ENCODE measurements around the gene TNPO2. TPM values are rescaled to one million over a fixed set of nuclear protein-coding genes. Genes with fewer than 3 reads are reported as not detected.

TNPO2 gene
- total RNA-seq = 100 to 1,000 TPM; 145 to 148 TPM

- POLR2A ChIA-PET = interaction anchor here (0.5 to 3.7 kb wide), 7 partner anchors 9 to 69 kb away, joined by 3 to 39 read pairs (median 4); partner anchors contain the start of genes DHPS and TRIR
- CTCF ChIA-PET = interaction anchor here (1.1 to 2.5 kb wide), 6 partner anchors 9 to 54 kb away, joined by 3 to 13 read pairs (median 4); partner anchors contain the start of genes GET3 and TRIR
These were observed at the start of gene TNPO2 for GRCh38 chr19:12723641-12724426. Gene TNPO2 (minus strand): TSS chr19:12723932. CDS start chr19:12720977, 2,955 bp downstream.

DNA sequence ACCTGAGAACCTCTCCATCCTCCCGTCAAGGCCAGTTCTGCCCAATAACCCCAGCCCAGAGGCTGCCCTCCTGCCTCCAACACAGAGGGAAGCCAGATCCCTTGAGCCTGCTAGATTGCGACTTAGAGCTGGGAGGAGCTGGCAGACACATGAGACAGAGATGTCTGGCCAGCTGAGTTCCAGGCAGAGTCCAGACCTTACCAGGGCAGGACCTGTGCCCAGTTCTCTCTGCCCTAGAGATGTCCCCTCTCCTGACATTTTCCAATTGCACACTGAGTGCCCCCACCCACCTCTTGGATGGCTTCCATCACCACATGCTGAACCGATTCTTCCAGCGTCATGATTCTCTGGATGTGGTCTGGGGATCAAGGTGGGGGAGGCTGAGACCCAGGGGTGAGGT lies 48.6 kb upstream of the TNPO2 start:
- POLR2A ChIA-PET = no interaction called here
- CTCF ChIA-PET = interaction anchor here (0.5 to 25.8 kb wide), 6 partner anchors 12 to 76 kb away, joined by 3 to 598 read pairs (median 4); partner anchors contain the start of genes JUNB, PRDX2, RNASEH2A and THSD8

DNA sequence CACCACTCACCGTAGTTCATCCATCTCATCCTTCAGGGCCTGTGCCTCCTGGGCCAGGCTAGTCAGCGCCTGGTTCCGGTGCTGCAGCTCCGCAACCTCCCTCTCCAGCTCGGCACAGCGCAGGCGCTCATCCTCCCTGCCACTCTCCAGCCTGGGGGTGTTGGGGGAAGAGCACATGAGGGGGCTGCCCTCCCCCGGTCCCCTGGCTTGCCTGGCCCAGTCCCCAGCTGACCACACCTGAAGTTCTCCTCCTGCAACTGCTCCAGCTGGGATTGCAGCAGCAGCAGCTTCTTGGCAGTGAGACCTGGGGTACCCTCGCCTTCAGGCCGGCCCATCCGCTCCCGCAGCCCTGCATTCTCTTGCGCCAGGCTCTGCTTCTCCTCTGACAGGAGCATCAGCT lies 47.2 kb upstream of the TNPO2 start:
- ChIA-PET POLR2A (interaction anchor here (0.6 kb wide), 1 partner anchor 21 kb away, joined by 4 read pairs; the partner anchor contains the start of gene JUNB), CTCF (interaction anchor here (1.6 to 25.8 kb wide), 4 partner anchors 10 to 76 kb away, joined by 7 to 598 read pairs (median 14); partner anchors contain the start of genes JUNB, PRDX2 and THSD8)

DNA sequence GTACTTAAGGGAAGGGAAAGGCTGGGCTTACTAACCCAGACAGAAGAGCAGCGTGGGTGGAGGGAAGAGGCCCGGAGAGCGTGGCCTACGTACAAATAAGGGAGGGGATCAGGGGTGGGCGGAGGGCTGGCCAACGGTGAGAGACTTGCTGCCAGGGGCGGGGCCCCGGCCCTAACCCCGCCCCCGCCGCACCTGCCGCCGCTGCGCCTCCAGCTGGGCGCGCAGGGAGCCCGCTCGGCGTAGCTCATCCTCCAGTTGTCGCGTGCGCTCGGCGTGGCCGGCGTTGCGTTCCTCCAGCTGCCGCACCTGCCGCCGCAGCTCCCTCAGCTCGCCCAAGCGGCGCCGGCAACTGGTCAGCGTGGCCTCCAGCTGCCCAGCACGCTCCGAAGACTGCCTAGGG lies 46.0 kb upstream of the TNPO2 start:
- ChIA-PET CTCF (interaction anchor here (1.0 to 25.8 kb wide), 5 partner anchors 9 to 78 kb away, joined by 4 to 598 read pairs (median 9); partner anchors contain the start of genes JUNB, PRDX2 and THSD8), POLR2A (no interaction called here)

- ChIA-PET CTCF (interaction anchor here (0.9 to 25.8 kb wide), 7 partner anchors 10 to 78 kb away, joined by 3 to 598 read pairs (median 4); partner anchors contain the start of genes JUNB, PRDX2 and THSD8), POLR2A (interaction anchor here (0.5 kb wide), 1 partner anchor 200 kb away, joined by 3 read pairs; no protein-coding TSS in a partner anchor)
These were observed 43.9 kb upstream of the TNPO2 start for GRCh38 chr19:12767666-12768065.

DNA sequence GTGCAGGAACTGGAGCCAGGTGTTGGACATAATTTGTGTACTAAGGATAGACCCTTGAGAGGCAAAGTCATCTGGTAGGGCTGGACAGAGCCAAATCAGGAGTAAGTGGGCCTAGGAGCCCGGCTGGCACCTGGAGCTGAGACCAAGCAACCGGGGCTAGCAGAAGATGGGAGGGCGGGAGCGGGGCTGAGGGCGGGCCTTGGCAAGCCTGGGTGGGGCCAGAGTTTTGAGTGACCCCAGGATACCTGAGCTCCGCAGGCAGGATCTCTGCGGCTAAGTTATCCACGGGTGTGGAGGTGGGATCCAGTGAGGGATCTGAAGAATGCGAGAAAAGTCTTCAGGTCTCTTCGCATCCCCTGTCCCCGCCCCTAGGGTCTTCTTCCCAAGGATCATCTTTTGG lies 43.4 kb upstream of the TNPO2 start:
- ChIA-PET CTCF (interaction anchor here (0.9 to 25.8 kb wide), 9 partner anchors 7 to 128 kb away, joined by 3 to 598 read pairs (median 4); partner anchors contain the start of genes JUNB, PRDX2 and THSD8), POLR2A (interaction anchor here (0.5 kb wide), 2 partner anchors 42 to 201 kb away, joined by 3 read pairs; no protein-coding TSS in a partner anchor)

DNA sequence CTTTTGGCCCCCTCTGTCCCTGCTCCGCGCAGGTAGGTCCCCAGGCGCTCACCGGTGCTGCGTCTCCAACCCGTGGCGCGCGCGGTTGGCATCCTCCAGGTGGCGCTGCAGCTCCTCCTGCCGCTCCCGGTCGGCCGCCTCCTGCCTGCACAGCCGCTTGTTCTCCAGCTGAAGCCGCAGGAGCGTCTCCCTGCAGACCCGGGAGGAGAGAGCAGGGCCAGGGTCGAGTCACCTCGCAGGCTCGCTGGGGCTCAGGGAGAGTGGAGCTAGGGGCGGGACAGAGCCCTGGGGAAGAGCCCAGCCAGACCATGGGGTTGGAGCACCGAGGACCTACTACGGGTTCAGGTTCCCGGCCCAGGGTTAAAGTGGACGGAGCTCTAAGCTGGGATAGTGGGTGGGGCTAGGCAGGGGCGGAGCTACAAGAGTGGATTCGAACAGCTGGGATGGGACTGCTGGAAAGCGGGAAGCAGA lies 42.4 kb upstream of the TNPO2 start:
- POLR2A ChIA-PET = interaction anchor here (0.6 to 2.1 kb wide), 4 partner anchors 10 to 148 kb away, joined by 3 to 12 read pairs (median 7); partner anchors contain the start of gene JUNB

DNA sequence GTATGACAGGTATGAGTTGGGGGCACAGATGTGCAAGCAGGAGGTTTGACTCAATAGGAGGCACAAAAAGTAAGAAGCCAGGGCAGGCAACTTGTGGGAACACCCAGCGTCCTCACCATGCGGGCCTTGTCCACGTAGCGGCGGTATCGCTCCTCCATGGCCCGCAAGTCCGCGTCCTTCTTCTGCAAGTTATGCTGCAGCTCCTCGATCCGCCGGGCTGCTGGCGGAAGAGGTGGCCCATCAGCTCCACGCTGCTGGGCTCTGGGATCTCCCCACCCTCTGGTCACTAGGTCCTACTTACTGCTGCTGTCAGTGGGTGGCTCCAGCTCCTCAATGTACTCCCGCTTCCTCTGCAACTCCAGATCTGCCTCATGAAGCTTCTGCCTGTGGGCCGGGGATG lies 41.0 kb upstream of the TNPO2 start:
- POLR2A ChIA-PET = interaction anchor here (0.9 to 2.1 kb wide), 2 partner anchors 17 to 32 kb away, joined by 6 to 10 read pairs; no protein-coding TSS in a partner anchor
- CTCF ChIA-PET = interaction anchor here (0.7 to 25.8 kb wide), 10 partner anchors 12 to 329 kb away, joined by 3 to 598 read pairs (median 4); partner anchors contain the start of genes GET3, JUNB, PRDX2 and RNASEH2A

More for the DNA sequence above, 42.4 kb upstream of the TNPO2 start:
- CTCF ChIA-PET = interaction anchor here (0.7 to 25.8 kb wide), 32 partner anchors 8 to 286 kb away, joined by 3 to 598 read pairs (median 4); partner anchors contain the start of genes GET3, JUNB, PRDX2 and RNASEH2A

DNA sequence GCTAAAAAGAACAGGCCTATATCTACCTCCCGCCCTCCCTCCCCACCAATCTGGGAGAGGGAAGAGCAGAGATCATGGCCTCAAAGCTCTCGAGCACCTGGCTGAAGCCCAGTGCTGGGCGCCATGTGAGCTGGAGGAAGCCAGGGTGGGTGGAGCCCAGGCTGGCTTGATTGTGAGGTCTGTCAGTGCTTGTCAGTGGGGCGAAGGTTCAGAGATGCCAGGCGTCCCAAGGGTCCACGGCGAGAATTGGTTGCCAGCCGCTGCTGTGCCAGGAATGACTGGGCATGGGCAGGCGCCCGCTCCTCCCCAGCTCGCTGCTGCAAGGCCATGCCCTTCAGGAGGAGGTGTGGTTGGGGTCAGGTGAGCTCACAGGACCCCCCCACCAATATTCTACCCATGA lies 39.4 kb upstream of the TNPO2 start:
- CTCF ChIA-PET = interaction anchor here (0.6 to 25.8 kb wide), 5 partner anchors 13 to 152 kb away, joined by 3 to 598 read pairs (median 4); partner anchors contain the start of genes JUNB, PRDX2, RNASEH2A and THSD8
- POLR2A ChIA-PET = interaction anchor here (0.7 to 1.2 kb wide), 2 partner anchors 33 to 40 kb away, joined by 4 to 12 read pairs; no protein-coding TSS in a partner anchor

DNA sequence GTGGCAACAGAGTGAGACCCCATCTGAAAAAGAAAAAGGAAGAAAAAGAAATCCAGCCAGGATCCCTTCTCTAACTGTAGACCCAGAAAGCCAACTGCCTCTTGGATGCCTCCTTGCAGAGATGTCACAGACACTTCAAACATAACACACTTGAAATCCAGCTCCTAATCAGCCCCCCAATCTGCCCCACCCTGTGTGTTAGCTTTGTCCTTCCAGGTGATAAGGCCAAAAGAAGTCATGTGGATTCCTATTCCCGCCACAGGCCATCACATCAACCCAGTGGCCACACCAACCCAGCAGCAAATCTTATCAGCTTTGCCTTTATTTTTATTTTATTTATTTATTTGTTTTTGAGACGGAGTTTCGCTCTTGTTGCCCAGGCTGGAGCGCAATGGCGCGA lies 36.0 kb upstream of the TNPO2 start:
- POLR2A ChIA-PET = no interaction called here
- CTCF ChIA-PET = interaction anchor here (0.6 to 25.8 kb wide), 21 partner anchors 12 to 125 kb away, joined by 3 to 598 read pairs (median 5); partner anchors contain the start of genes FBXW9, JUNB, PRDX2 and RNASEH2A

DNA sequence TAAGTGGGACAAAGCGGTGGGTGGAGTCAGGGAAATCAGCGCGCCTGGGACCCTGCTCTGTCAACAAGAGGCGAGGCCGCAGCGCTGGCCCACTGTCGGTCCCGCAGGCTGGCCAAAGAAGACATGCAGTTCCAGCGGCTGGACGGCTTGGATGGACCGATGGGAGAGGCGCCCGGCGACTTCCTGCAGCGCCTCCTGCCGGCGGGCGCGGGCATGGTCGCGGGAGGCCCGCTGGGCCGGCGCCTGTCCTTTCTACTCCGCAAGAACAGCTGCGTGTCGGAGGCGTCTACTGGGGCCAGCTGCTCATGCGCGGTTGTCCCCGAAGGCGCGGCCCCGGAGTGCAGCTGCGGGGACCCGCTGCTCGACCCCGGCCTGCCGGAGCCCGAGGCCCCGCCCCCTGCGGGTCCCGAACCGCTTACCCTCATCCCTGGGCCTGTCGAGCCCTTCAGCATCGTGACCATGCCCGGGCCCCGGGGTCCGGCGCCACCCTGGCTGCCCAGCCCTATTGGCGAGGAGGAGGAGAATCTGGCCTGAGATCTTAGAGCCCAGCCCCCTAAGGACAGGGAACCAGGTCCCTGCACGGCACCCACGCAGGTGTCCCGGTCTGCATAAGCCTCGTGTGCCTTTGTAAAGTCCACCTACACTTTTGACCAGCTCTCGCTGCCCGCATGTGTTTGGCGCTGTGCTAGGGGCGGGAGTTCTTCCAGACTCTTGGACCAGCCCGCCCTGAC lies 34.0 kb upstream of the TNPO2 start:
- CTCF ChIA-PET = interaction anchor here (0.6 to 25.8 kb wide), 31 partner anchors 8 to 235 kb away, joined by 3 to 598 read pairs (median 4); partner anchors contain the start of genes DHPS, GET3, HOOK2 and JUNB

GRCh38 chr19:12756150-12756883 lies 32.6 kb upstream of the TNPO2 start:
- CTCF ChIA-PET = interaction anchor here (0.6 to 25.8 kb wide), 6 partner anchors 10 to 90 kb away, joined by 3 to 598 read pairs (median 10); partner anchors contain the start of genes JUNB, PRDX2 and THSD8
- POLR2A ChIA-PET = interaction anchor here (0.7 kb wide), 1 partner anchor 9 kb away, joined by 3 read pairs; no protein-coding TSS in a partner anchor

More for the DNA sequence above, 34.0 kb upstream of the TNPO2 start:
- POLR2A ChIA-PET = no interaction called here

- ChIA-PET CTCF (interaction anchor here (0.5 to 25.8 kb wide), 6 partner anchors 13 to 109 kb away, joined by 3 to 598 read pairs (median 3); partner anchors contain the start of genes JUNB, PRDX2 and THSD8), POLR2A (no interaction called here)
These were observed 30.9 kb upstream of the TNPO2 start for GRCh38 chr19:12754465-12755196.

- ChIA-PET POLR2A (no interaction called here), CTCF (interaction anchor here (0.7 to 1.4 kb wide), 4 partner anchors 12 to 96 kb away, joined by 3 to 4 read pairs (median 3); no protein-coding TSS in a partner anchor)
These were observed 28.5 kb upstream of the TNPO2 start for GRCh38 chr19:12752056-12752781.

- ChIA-PET POLR2A (no interaction called here), CTCF (interaction anchor here (1.4 kb wide), 2 partner anchors 12 to 96 kb away, joined by 3 read pairs; no protein-coding TSS in a partner anchor)
These were observed 27.9 kb upstream of the TNPO2 start, which contains the start of gene BEST2 for GRCh38 chr19:12751635-12752034. Gene BEST2 (plus strand): TSS chr19:12751791. CDS start chr19:12752593, 802 bp downstream.

- CTCF ChIA-PET = interaction anchor here (0.6 to 1.5 kb wide), 3 partner anchors 15 to 1909 kb away, joined by 3 to 4 read pairs (median 4); no protein-coding TSS in a partner anchor
- POLR2A ChIA-PET = no interaction called here
These were observed 27.1 kb upstream of the TNPO2 start for GRCh38 chr19:12750851-12751250.

All from activated CD8-positive, alpha-beta memory T cell treated with anti-CD3 and anti-CD28 coated beads for 36 hours (primary cell).